NCI-H526 treated with DMSO at 0.1 percent for 48 hours (cell line): ENCODE results near the gene LRRC52.

ENCODE experiments used
- DNase-seq: peaks from one replicate; lab custom pipeline; 2025; lab: John Stamatoyannopoulos, UW

LRRC52 gene

GRCh38 chr1:165537356-165538109, 6.3 kb upstream of the LRRC52 start:
- no peak for DNase-seq

- DNase-seq, result no peak
These were observed 4.5 kb upstream of the LRRC52 start for GRCh38 chr1:165539306-165539705.

DNA sequence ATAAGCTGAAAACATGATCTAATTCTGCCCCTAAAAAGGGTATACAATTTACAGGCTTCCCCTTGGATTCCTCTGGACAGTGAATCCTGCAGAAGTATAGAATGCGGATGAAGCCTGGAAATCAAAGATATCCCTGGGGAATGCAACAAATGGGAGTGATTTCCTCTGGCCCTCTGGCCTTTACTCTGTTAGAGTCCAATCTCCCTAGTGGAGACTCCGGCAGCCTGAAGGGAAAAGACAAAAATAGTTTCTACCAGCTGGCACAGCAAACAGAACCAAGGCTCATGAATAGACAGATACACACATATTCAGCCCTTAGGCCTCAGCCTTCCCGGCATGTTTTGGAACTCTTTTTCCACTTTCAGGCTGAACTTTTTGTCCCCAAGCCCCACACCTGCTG, 3.9 kb upstream of the LRRC52 start:
- DNase-seq, result no peak

DNA sequence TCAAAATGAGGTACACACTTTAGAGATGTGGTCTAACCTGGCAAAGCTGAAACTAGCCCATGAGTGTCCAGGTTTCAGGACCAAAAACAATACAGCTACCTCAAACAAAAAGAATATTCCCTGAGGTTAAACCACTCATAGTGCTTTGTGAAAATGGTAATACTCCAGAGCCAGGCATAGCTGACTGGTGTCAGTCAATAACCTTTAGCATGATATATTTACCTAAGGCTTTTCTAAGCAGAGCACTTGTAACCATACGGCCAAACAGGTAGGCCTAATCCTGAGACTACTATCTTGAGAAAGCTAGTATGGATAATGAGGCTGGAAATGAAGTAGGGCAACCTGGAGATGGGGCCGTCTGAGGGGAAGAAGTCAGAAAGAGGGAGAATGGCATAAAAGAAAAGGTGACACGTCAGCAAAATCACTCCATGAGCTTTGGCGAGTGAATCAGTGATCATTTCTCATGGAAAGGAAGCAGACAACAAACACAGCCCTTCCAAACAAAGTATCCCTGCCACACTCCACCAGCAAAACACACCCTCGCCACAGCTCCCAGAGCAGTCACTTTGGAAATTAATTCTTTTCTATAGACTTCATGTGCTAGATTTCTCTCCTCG, 1.7 kb upstream of the LRRC52 start:
- no peak for DNase-seq

- DNase-seq, result no peak
These were observed 1.2 kb upstream of the LRRC52 start for GRCh38 chr1:165542647-165543046.

- DNase-seq, result no peak
These were observed 1.2 kb downstream of the LRRC52 start for GRCh38 chr1:165544996-165545395.

DNA sequence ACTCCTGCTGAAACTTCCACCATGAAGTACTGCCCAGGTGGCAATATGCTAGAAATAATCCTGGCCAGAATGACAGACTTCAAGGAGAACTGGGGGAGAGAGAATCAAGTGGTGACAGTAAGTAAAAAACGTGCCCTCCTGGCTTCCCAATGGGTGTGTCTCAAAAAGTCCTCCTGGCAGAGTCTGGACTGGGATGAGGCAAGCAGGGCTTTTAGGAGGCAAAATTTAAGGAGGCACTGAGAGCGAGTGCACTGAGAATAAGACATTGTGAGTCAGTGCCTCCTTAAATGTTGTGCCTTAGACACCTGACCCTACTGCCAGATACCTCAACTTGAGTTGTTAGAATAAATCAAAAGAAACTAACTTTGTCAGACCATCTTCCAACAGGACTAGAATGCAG, 2.2 kb downstream of the LRRC52 start:
- DNase-seq, result no peak

DNA sequence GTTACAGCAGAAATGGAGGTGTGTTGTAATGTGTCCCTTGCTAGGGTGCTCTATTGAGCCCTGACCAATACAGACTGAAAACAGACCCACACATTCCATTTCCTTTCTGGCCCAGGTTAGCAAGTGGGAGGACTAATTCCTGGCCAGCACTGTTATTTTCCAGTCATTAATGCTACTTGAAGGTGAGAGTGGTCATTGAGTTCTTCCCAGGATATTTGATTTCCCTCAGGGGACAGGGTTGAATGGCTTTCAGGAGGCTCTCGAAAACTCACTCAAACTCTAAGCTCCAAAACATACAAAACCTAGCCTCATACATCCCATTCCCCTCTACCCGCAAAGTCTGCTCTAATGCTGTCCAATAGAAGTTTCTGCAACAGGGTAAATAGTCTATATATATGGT, 6.2 kb downstream of the LRRC52 start:
- DNase-seq, result no peak

DNA sequence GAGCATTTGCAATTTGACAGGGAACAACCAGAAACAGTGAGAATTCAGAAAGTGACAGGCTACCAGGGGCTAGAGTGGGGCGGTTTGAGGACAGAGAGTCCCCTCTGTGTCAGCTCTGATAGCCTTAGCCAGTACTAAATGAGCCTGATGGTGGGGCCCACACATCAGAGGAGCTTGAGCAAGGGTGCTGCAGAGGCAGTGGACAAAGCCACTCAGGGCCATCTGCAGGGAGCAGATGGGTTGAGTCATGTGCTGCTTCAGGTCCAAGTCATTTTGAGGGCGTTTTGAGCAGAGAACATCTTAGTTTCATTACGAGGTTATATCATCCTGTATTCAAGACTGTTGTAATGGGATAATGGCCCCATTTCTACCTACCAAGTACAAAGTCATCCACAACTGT, 7.7 kb downstream of the LRRC52 start:
- no peak for DNase-seq

DNA sequence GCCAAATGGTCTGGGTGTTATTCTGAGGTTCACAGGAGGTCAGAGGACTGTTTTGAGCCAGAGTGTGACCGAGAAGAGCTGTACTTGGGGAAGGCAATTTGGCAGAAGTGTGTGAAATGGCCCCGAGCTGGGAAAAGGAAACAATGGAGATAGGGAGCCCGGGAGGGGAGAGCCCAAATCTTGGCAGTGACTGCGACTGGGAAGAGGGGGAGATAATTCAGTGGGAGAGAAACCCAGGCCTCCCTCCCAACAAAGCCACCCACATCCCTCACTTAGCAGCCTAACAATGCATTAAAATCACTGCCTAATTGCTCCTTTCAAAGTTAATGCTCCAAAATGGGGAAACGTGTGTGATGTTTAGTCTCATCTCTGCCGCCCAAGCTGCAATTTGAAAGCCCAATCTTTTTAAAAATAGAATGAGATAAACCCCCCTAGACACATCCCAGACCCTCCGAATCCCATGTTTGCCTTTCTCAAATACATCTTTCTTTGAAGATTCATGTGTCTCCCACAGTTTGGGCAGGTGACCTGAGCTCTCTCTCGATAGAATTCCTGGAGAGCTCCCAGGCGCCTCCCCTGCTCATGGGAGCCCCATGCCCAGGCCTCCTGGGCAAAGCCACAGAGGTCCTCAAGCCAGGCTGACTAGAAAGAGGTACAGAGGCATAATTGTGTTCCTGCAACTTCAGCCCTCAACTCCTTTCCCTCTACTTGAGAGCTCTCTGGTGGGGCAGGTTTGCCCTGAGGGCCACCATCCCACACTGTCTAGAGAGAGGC, 17.3 kb downstream of the LRRC52 start:
- DNase-seq, result no peak

GRCh38 chr1:165562571-165562970, 18.8 kb downstream of the LRRC52 start:
- DNase-seq, result no peak

- DNase-seq, result no peak
These were observed 19.8 kb downstream of the LRRC52 start for GRCh38 chr1:165563551-165563950.

DNA sequence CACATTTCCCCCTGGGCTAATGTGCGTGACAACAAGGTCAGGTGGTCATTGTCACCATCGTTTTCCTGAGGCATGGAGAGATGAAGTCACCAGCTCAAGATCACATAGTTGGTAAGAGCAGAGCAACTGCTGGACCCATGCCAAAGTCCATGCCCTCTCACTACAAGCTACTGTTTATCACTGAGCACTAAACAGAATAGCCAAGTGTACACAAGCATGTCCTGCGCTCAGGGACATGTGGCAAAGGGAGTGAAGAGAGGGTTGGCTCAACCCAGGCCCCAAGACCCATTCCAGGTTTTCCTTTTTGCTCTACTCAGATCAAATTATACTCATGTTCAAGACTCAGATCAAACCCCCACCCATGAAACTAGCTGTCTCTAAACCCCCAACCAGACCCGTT, 20.8 kb downstream of the LRRC52 start:
- no peak for DNase-seq

GRCh38 chr1:165565751-165566490, 22.1 kb downstream of the LRRC52 start:
- DNase-seq, result no peak

DNA sequence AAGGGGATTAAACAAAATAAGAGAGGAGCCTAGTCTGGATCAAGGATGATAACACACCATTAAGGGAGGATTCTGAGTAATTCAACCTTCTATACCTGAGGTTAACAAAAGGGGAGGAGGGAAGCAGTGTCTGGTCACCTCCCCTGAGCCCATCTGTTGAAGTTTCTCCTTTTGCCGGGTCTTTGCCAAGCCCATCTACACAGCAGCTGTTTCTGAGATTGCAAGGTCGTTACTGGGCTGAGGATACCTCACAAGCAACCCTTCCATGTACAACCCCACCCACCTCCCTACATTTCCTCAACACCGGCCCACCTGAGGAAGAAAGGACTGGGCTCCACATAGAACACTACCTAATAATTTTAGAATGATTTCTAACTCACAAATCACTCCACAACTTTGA, 26.3 kb downstream of the LRRC52 start:
- no peak for DNase-seq

DNA sequence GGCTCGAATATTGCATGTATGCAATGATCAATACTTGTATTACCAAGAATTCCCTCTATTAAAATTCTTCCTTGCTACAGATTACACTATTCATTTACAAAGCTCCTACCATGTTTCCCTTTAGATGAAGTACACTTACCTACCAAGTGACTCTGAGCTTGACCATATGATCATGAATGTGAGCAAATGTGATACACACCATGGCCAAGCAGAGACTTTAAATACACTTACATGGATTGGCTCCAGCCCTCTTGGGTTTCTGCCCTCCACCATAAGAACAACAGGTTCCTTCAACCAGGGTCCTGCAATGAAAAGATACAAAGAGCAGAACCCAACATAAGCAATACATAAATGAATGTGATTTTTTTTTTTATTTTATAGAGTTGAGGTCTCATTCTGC, 30.0 kb downstream of the LRRC52 start:
- DNase-seq, result no peak

DNA sequence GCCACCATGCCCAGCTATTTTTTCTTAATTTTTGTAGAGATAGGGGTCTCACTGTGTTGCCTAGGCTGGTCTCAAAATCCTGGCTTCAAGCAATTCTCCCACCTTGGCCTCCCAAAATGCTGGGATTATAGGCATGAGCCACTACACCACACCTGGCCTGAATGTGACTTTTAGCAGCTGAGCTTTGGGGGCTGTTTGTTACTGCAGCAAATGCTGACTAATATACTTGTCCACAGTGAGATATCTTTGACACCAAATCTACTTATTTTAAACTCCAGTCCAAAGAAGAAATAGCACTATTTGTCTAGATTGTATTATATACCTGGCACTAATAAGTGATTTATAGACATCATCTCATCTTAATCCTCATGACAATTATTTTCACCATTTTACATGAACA, 30.5 kb downstream of the LRRC52 start:
- DNase-seq, result no peak

- no peak for DNase-seq
These were observed 31.8 kb downstream of the LRRC52 start for GRCh38 chr1:165575468-165576099.

DNA sequence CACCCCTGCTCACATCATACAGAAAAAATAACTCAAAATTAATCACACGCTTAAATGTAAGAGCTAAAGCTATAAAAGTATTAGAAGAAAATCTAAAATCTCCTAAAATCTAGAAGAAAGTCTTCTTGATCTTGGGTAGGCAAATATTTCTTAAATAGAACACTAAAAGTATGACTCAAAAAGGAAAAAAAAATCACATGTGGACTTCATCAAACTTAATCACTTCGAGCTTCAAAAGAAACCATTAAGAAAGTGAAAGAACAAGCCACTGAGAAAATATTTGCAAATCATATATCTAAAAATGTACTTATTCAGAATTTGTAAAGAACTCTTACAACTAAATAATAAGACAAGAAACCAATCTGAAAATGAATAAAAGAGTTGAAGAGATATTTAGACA, 32.7 kb downstream of the LRRC52 start:
- no peak for DNase-seq

GRCh38 chr1:165577707-165578106, 33.9 kb downstream of the LRRC52 start:
- no peak for DNase-seq

GRCh38 chr1:165580931-165581871, 37.4 kb downstream of the LRRC52 start:
- no peak for DNase-seq
